GM12878 (cell line): ENCODE data around the gene RIN1. TPM values are rescaled to one million over a fixed set of nuclear protein-coding genes. Genes with fewer than 3 reads are reported as not detected.

Experiments
- ATAC-seq: fragments of 200-7000 bp; cut with Tn5 transposase; 3 replicates; pipeline ENCODE4 v1.9.1; 2020; ENCODE audit warnings: mild to moderate bottlenecking, moderate library complexity
- BruUV-seq: library from RNA; stranded (reverse); fragments of 400-500 nt; replicated peaks from 2 replicates; lab custom pipeline; 2021; lab: Mats Ljungman, UMichigan
- CTCF ChIA-PET: fragments of 300-600 bp; sonication (Branson Sonifier 250); formaldehyde crosslinking; extraction: SDS; loops from one replicate; lab custom pipeline; 2021; ENCODE audit warnings: inconsistent platforms; lab: Yijun Ruan, JAX
- POLR2A ChIA-PET: fragments of 350-600 bp; formaldehyde crosslinking; extraction: SDS; loops from one replicate; lab custom pipeline; 2021; ENCODE audit warnings: inconsistent platforms; lab: Charles Lee
- RAD21 ChIA-PET: fragments of 300-600 bp; sonication (Branson Sonifier 250); formaldehyde crosslinking; loops from one replicate; lab custom pipeline; 2023; ENCODE audit warnings: antibody characterized with exemption; ENCODE audit not compliant: unreplicated experiment; lab: Charles Lee
- SMC1A ChIA-PET: fragments of 300-600 bp; sonication (Branson Sonifier 250); formaldehyde crosslinking; loops from one replicate; lab custom pipeline; 2023; ENCODE audit not compliant: unreplicated experiment, uncharacterized antibody; lab: Charles Lee
- DNase-seq: peaks from one replicate; pipeline ENCODE4 v3.0.0-alpha.2; 2011; ENCODE audit warnings: low read depth, low spot score
- FAIRE-seq: peaks from 3 replicates; lab custom pipeline; 2011; peaks lifted over from hg19 to GRCh38; lab: Jason Lieb, UNC
- H2AFZ ChIP-seq: 2 replicates; pipeline ENCODE4 v1.6.0; 2011; ENCODE audit warnings: low read depth, low read length, control low read depth; ENCODE audit not compliant: control insufficient read depth
- H3K27ac ChIP-seq: 2 replicates; pipeline ENCODE4 v1.5.1; 2011; ENCODE audit warnings: control low read depth; ENCODE audit not compliant: control insufficient read depth, insufficient read depth
- H3K27me3 ChIP-seq, 2 experiments: replicated peaks in 1 of 2; 2 replicates each; pipeline versions ENCODE4 v1.6.0 to v1.6.1; 2011; ENCODE audit warnings: low read length in 1 of 2; ENCODE audit not compliant: control insufficient read depth in 2 of 2, insufficient read depth in 2 of 2
- H3K36me3 ChIP-seq, 2 experiments: 2 replicates each; pipeline ENCODE4 v1.5.1; 2011; ENCODE audit warnings: low read length in 1 of 2; ENCODE audit not compliant: control insufficient read depth in 2 of 2, insufficient read depth in 2 of 2
- H3K4me1 ChIP-seq: 2 replicates; pipeline ENCODE4 v1.6.1; 2011; ENCODE audit warnings: mild to moderate bottlenecking, low read length, moderate library complexity, mixed read lengths; ENCODE audit not compliant: control insufficient read depth, insufficient read depth
- H3K4me2 ChIP-seq: 2 replicates; pipeline ENCODE4 v1.6.0; 2011; ENCODE audit warnings: control low read depth; ENCODE audit not compliant: control insufficient read depth, insufficient read depth
- H3K4me3 ChIP-seq: fragments of 200-600 bp; sonication (generic); 2 replicates; pipeline ENCODE4 v1.5.1; 2016
- H3K79me2 ChIP-seq: 2 replicates; pipeline ENCODE4 v1.6.0; 2011; ENCODE audit warnings: low read length; ENCODE audit not compliant: control insufficient read depth, insufficient read depth
- H3K9ac ChIP-seq: 2 replicates; pipeline ENCODE4 v1.8.0; 2011; ENCODE audit warnings: low read length, control low read depth, mixed read lengths; ENCODE audit not compliant: control insufficient read depth, insufficient read depth
- H3K9me3 ChIP-seq: replicated peaks from 3 replicates; pipeline ENCODE4 v1.5.1; 2011; ENCODE audit warnings: mild to moderate bottlenecking, low read length; ENCODE audit not compliant: control insufficient read depth, insufficient read depth
- H4K20me1 ChIP-seq: 2 replicates; pipeline ENCODE4 v1.6.0; 2011; ENCODE audit not compliant: control insufficient read depth, insufficient read depth
- ATF7 ChIP-seq: fragments of 450-650 bp; IDR thresholded peaks from 2 replicates; pipeline ENCODE4 v1.6.1; 2016; ENCODE audit warnings: low read depth, mild to moderate bottlenecking
- BMI1 ChIP-seq: fragments of 450-650 bp; IDR thresholded peaks from 2 replicates; pipeline ENCODE4 v1.6.1; 2016; ENCODE audit warnings: mild to moderate bottlenecking, moderate library complexity, borderline replicate concordance
- CEBPB ChIP-seq, 2 experiments: fragments of 150-350 bp in 1 of 2; IDR thresholded peaks; 2 replicates each; pipeline ENCODE4 v1.6.1; 2012 to 2014; ENCODE audit warnings: low read depth in 2 of 2, low read length in 2 of 2, borderline replicate concordance in 1 of 2, inconsistent platforms in 1 of 2
- EZH2 ChIP-seq: IDR thresholded peaks from 2 replicates; pipeline ENCODE4 v1.6.1; 2012; ENCODE audit warnings: low read depth, mild to moderate bottlenecking, control low read depth, inconsistent platforms, low read length, borderline replicate concordance; ENCODE audit not compliant: control insufficient read depth
- FOS ChIP-seq: IDR thresholded peaks from 3 replicates; pipeline ENCODE4 v1.6.1; 2011; ENCODE audit warnings: borderline replicate concordance; ENCODE audit not compliant: insufficient read length; ENCODE audit errors: extremely low read depth
- GABPA ChIP-seq: IDR thresholded peaks from 2 replicates; pipeline ENCODE4 v1.6.1; 2014; ENCODE audit warnings: antibody characterized with exemption, low read depth, mild to moderate bottlenecking, inconsistent platforms
- HCFC1 ChIP-seq: fragments of 150-350 bp; IDR thresholded peaks from 2 replicates; pipeline ENCODE4 v1.6.1; 2014; ENCODE audit warnings: low read length
- IRF4 ChIP-seq: IDR thresholded peaks from 2 replicates; pipeline ENCODE4 v1.6.1; 2011; ENCODE audit warnings: low read depth, low read length
- NR2C2 ChIP-seq: IDR thresholded peaks from 2 replicates; pipeline ENCODE4 v1.6.1; 2011; ENCODE audit warnings: borderline replicate concordance, low read depth; ENCODE audit not compliant: control insufficient read depth, insufficient read length
- PAX8 ChIP-seq: fragments of 450-650 bp; IDR thresholded peaks from 2 replicates; pipeline ENCODE4 v1.6.1; 2017; ENCODE audit warnings: mild to moderate bottlenecking, moderate library complexity
- POU2F2 ChIP-seq: IDR thresholded peaks from 3 replicates; pipeline ENCODE4 v1.6.1; 2011; ENCODE audit warnings: low read depth, mild to moderate bottlenecking, low read length, borderline replicate concordance
- SMAD5 ChIP-seq: IDR thresholded peaks from 2 replicates; pipeline ENCODE4 v1.6.1; 2016; ENCODE audit warnings: antibody characterized with exemption, low read depth
- SMARCA5 ChIP-seq: fragments of 450-650 bp; IDR thresholded peaks from 2 replicates; pipeline ENCODE4 v1.6.1; 2017; ENCODE audit warnings: mild to moderate bottlenecking
- SUPT20H ChIP-seq: IDR thresholded peaks from 2 replicates; pipeline ENCODE4 v1.6.1; 2011; ENCODE audit warnings: low read depth, mild to moderate bottlenecking, low read length, moderate library complexity, borderline replicate concordance; ENCODE audit not compliant: control insufficient read depth
- YY1 ChIP-seq: IDR thresholded peaks from 2 replicates; pipeline ENCODE4 v1.6.1; 2011; ENCODE audit warnings: low read depth, mild to moderate bottlenecking, low read length
- ZNF207 ChIP-seq: fragments of 450-650 bp; IDR thresholded peaks from 2 replicates; pipeline ENCODE4 v1.6.1; 2014; ENCODE audit warnings: antibody characterized with exemption, mild to moderate bottlenecking, borderline replicate concordance
- WGBS: methylation state at CpG from one replicate; pipeline ENCODE4 v1.1.6; 2016; ENCODE audit warnings: low lambda C conversion rate; ENCODE audit not compliant: insufficient replicate concordance, insufficient coverage; ENCODE audit errors: missing lambda C conversion rate; 5-methylcytosine and 5-hydroxymethylcytosine counted together
- in situ Hi-C: fragments of 300-500 bp; cut with MboI; formaldehyde crosslinking; loops from 9 replicates; pipeline ENCODE4 v1.14.3; 2018; ENCODE audit warnings: mixed read lengths
- intact Hi-C: fragments of 100-400 bp; cut with micrococcal nuclease; formaldehyde crosslinking; loops from one replicate; pipeline ENCODE4 v1.14.2; 2022; ENCODE audit not compliant: unreplicated experiment
- polyA plus RNA-seq, 11 experiments: library from polyadenylated mRNA; depleted of rRNA in 4 of 11; unstranded in 6 of 11; stranded (reverse) in 5 of 11; fragments of >200 nt; fragmentation: Nextera tagmentation in 4 of 11; fragmentation: Illumina TruSeq in 1 of 11; extraction: Ambion mirVana in 4 of 11; extraction: Trizol in 1 of 11; gene quantifications; 1 replicate in 1 of 11; 2 replicates in 10 of 11; pipeline versions ENCODE4 v1.2.1 to v1.2.3, GENCODE V29; 2011 to 2016; ENCODE audit warnings: inconsistent platforms in 2 of 11, missing spikeins in 2 of 11, low read depth in 1 of 11
- total RNA-seq, 4 experiments: library from RNA; depleted of rRNA in 3 of 4; stranded (reverse); fragments of >200 nt in 3 of 4; fragmentation: Illumina TruSeq in 1 of 4; extraction: Trizol in 1 of 4; gene quantifications; 2 replicates each; pipeline versions ENCODE4 v1.2.1 to v1.2.3, GENCODE V29; 2013 to 2021
- TF ChIP-seq, protein P1 (sequence below): fragments of 450-650 bp; formaldehyde crosslinking; IDR thresholded peaks from 2 replicates; pipeline ENCODE4 v1.5.0; 2022; ENCODE audit warnings: mild to moderate bottlenecking, missing genetic modification characterization
- TF ChIP-seq, protein P2 (sequence below): IDR thresholded peaks from 2 replicates; pipeline ENCODE4 v1.6.1; 2011; ENCODE audit warnings: low read depth, mild to moderate bottlenecking, low read length, moderate library complexity, borderline replicate concordance; ENCODE audit errors: extremely low read depth
- TF ChIP-seq, protein P3 (sequence below): IDR thresholded peaks from 2 replicates; pipeline ENCODE4 v1.6.1; 2012; ENCODE audit warnings: low read depth, low read length, improper control_type of control experiment

Gene RIN1
- total and polyA plus RNA-seq, 10 of the 15 experiments (the other 5 are each of a cell fraction or from before 2014, with no cell fraction given), result 0.04 to 0.69 (median 0.22) TPM; not detected in 1

DNA sequence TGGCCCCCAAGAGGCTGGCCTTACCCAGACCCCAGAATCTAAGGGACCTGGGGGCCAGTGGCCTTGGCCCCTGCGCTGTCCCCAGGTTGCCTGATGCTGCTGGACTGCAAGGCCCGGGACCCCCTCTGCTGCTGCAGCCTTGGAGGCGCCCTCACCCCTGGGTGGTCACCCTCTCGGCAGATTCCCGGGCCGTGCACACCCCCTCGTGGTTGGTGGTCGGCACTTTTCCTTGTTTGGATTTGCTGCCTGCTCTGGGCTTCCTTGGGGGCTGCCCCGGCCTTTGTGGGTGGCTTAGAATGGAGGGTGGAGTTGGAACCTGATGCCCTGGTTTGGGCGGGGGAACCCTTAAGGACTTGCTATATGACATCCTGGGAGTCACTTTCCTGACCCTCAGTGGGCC is 5.3 kb downstream of the RIN1 start:
- no peak overlapping the region for H2AFZ ChIP-seq
- no TSS peak for BruUV-seq
- SMC1A ChIA-PET, result interaction anchor here (3.9 kb wide), 1 partner anchor 19 kb away, joined by 33 read pairs; no protein-coding TSS in a partner anchor
- WGBS, result 37% methylated on average over 10 of the region's 10 CpGs
- ATAC-seq (no peak), FAIRE-seq (no peak), DNase-seq (no peak)
- peaks cover 10% of the 10 kb centered on the region for H3K4me1 ChIP-seq
- no peak overlapping the region for H3K9ac ChIP-seq
- no peak for TF ChIP-seq FOS
- no peak for TF ChIP-seq GABPA
- TF ChIP-seq POU2F2, result no peak
- TF ChIP-seq, protein P1, sequence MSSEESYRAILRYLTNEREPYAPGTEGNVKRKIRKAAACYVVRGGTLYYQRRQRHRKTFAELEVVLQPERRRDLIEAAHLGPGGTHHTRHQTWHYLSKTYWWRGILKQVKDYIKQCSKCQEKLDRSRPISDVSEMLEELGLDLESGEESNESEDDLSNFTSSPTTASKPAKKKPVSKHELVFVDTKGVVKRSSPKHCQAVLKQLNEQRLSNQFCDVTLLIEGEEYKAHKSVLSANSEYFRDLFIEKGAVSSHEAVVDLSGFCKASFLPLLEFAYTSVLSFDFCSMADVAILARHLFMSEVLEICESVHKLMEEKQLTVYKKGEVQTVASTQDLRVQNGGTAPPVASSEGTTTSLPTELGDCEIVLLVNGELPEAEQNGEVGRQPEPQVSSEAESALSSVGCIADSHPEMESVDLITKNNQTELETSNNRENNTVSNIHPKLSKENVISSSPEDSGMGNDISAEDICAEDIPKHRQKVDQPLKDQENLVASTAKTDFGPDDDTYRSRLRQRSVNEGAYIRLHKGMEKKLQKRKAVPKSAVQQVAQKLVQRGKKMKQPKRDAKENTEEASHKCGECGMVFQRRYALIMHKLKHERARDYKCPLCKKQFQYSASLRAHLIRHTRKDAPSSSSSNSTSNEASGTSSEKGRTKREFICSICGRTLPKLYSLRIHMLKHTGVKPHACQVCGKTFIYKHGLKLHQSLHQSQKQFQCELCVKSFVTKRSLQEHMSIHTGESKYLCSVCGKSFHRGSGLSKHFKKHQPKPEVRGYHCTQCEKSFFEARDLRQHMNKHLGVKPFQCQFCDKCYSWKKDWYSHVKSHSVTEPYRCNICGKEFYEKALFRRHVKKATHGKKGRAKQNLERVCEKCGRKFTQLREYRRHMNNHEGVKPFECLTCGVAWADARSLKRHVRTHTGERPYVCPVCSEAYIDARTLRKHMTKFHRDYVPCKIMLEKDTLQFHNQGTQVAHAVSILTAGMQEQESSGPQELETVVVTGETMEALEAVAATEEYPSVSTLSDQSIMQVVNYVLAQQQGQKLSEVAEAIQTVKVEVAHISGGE, result no peak
- TF ChIP-seq, protein P2, sequence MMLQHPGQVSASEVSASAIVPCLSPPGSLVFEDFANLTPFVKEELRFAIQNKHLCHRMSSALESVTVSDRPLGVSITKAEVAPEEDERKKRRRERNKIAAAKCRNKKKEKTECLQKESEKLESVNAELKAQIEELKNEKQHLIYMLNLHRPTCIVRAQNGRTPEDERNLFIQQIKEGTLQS, result no peak
- TF ChIP-seq NR2C2, result no peak
- TF ChIP-seq ZNF207, result no peak
- no peak for TF ChIP-seq SMARCA5
- no peak for TF ChIP-seq YY1
- no peak for TF ChIP-seq SMAD5
- TF ChIP-seq, protein P3, sequence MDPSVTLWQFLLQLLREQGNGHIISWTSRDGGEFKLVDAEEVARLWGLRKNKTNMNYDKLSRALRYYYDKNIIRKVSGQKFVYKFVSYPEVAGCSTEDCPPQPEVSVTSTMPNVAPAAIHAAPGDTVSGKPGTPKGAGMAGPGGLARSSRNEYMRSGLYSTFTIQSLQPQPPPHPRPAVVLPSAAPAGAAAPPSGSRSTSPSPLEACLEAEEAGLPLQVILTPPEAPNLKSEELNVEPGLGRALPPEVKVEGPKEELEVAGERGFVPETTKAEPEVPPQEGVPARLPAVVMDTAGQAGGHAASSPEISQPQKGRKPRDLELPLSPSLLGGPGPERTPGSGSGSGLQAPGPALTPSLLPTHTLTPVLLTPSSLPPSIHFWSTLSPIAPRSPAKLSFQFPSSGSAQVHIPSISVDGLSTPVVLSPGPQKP, result no peak
- TF ChIP-seq IRF4, result no peak
- no peak for TF ChIP-seq ATF7
- TF ChIP-seq CEBPB (IDR thresholded peaks at IDR 0.05; ENCODE audit: borderline replicate concordance in 1 of 2, low read depth in 2 of 2, low read length in 2 of 2), result no peak
- TF ChIP-seq EZH2, result no peak
- no peak for TF ChIP-seq BMI1
- TF ChIP-seq SUPT20H, result no peak
- TF ChIP-seq PAX8, result no peak
- no peak for TF ChIP-seq HCFC1
- no peak overlapping the region for H3K4me2 ChIP-seq
- CTCF ChIA-PET, result interaction anchor here (5.7 kb wide), 1 partner anchor 20 kb away, joined by 96 read pairs; no protein-coding TSS in a partner anchor
- POLR2A ChIA-PET, result interaction anchor here (1.0 to 1.5 kb wide), 2 partner anchors 14 to 33 kb away, joined by 3 read pairs; partner anchors contain the start of gene BRMS1
- no peaks in the 10 kb centered on the region for H3K9me3 ChIP-seq
- H3K27me3 ChIP-seq, result no peaks in the 10 kb centered on the region
- H3K79me2 ChIP-seq, result no peaks in the 10 kb centered on the region
- intact Hi-C loops (no loop called here), in situ Hi-C loops (no loop called here)
- RAD21 ChIA-PET, result interaction anchor here (1.0 to 3.0 kb wide), 2 partner anchors 19 to 42 kb away, joined by 3 to 19 read pairs; partner anchors contain the start of gene YIF1A
- H3K4me3 ChIP-seq, result no peak overlapping the region
- H3K36me3 ChIP-seq, result no peaks in the 10 kb centered on the region
- no peak overlapping the region for H3K27ac ChIP-seq
- no peaks in the 10 kb centered on the region for H4K20me1 ChIP-seq
